Gastroesophageal sphincter (tissue), 4 donors: ENCODE measurements around the gene EVPLL. TPM values are rescaled to one million over a fixed set of nuclear protein-coding genes. Genes with fewer than 3 reads are reported as not detected.
"Not testable (repeated sequence)": the region's sequence is repeated elsewhere in the genome, so short reads cannot be mapped to it uniquely, and the experiment has no call there.

Source experiments
- ATAC-seq: fragments of 150-250 bp; one replicate; pipeline ENCODE4 v1.9.1; 2016; ENCODE audit warnings: mild to moderate bottlenecking, moderate library complexity
- H3K27ac ChIP-seq, 4 donors: fragments of 200-600 bp; sonication (generic) in 3 of 4; 1 replicate in 3 of 4; 2 replicates in 1 of 4; pipeline ENCODE4 v1.5.1; 2016 to 2019
- H3K27me3 ChIP-seq: fragments of 200-600 bp; sonication (generic); one replicate; pipeline ENCODE4 v1.5.1; 2019
- H3K36me3 ChIP-seq, 2 donors: fragments of 200-600 bp; sonication (generic); one replicate each; pipeline ENCODE4 v1.5.1; 2019; ENCODE audit warnings: control low read depth in 1 of 2
- H3K4me1 ChIP-seq, 3 donors: fragments of 200-600 bp; sonication (generic); 1 replicate in 2 of 3; 2 replicates in 1 of 3; pipeline ENCODE4 v1.5.1; 2016 to 2019; ENCODE audit warnings: control low read depth in 2 of 3
- H3K4me3 ChIP-seq, 2 donors: fragments of 200-600 bp; sonication (generic); one replicate each; pipeline ENCODE4 v1.5.1; 2019; ENCODE audit warnings: mild to moderate bottlenecking in 1 of 2, moderate library complexity in 1 of 2
- H3K9me3 ChIP-seq, 3 donors: fragments of 200-600 bp; sonication (generic); one replicate each; pipeline ENCODE4 v1.5.1; 2017 to 2019; ENCODE audit warnings: control low read depth in 2 of 3
- WGBS, 2 donors: methylation state at CpG; one replicate each; pipeline ENCODE4 v1.1.5; 2018; ENCODE audit warnings: low coverage in 1 of 2; 5-methylcytosine and 5-hydroxymethylcytosine counted together
- small RNA-seq, 4 donors: library from RNA; depleted of rRNA; stranded (forward); fragments of <200 nt; gene quantifications; one replicate each; pipeline ENCODE3, GENCODE V24; 2016
- total RNA-seq, 4 donors: library from RNA; depleted of rRNA; stranded (reverse); fragments of >200 nt; gene quantifications; one replicate each; pipeline ENCODE4 v1.1.0, GENCODE V29; 2016

Gene EVPLL
- total RNA-seq, 4 donors from 2014 or later: not detected

DNA sequence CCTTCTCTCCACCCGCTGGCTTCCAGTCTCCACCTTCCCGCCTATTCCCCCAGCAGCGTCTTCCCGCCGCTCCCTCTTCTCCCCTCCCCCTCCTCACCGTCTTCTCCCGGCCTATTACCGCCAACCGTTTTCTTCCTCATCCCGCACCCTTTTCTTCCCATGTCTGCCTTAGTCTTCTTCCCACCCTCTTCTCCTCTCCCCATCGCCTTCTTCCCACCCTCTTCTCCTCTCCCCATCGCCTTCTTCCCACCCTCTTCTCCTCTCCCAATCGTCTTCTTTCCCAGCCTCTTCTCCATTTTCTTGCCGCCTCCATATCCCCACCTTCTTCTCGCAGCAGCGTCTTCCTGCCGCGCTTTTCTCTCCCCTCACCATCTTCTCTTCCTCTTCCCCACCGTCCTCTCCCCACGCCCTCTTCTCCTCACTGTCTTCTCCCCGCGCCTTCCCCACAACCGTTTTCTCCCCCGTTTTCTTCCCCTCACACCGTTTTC is 33.8 kb downstream of the EVPLL start:
- Histone ChIP-seq H3K4me3 (peak overlapping the region; percentile 55 to 57), H3K27ac (peak overlapping the region; percentile 59 to 85 (median 82))
- H3K4me1 ChIP-seq, H3K27me3 ChIP-seq, H3K36me3 ChIP-seq, H3K9me3 ChIP-seq: not testable (repeated sequence)
- ATAC-seq: peak; percentile 73
- 1 to 2% methylated on average over 20 to 24 of the region's 25 CpGs for WGBS, 2 donors

DNA sequence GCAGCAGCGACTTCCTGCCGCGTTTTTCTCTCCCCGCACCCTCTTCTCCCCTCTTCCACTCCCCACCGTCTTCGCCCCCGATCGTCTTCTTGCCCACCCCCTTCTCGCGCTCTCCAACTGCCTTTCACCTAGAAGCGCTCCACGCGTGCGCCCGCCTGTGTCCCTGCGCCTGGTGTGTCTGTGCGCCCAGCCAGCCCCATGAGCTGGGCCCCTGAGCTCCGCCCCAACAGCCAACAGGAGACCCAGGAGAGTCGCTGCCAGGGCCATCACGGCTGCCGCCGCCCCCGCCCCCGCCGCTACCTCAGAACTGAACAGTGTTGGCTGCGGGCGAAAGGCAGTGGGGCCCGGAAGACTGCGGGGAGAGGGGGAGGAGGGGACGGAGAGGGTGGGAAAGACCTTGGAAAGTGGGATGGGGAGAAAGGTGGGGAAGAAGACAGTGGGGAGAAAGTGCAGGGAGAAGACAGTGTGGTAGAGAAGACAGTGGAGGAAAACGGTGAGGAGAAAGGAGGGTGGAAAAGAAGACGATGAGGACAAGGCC is 34.5 kb downstream of the EVPLL start:
- WGBS, 2 donors: no CpG with 5 or more reads among the region's 32 CpGs
- Histone ChIP-seq H3K27ac (peak overlapping the region in 2 of 4 donors; percentile 84 to 85), H3K4me3 (peak overlapping the region in 1 of 2 donors; percentile 55)

DNA sequence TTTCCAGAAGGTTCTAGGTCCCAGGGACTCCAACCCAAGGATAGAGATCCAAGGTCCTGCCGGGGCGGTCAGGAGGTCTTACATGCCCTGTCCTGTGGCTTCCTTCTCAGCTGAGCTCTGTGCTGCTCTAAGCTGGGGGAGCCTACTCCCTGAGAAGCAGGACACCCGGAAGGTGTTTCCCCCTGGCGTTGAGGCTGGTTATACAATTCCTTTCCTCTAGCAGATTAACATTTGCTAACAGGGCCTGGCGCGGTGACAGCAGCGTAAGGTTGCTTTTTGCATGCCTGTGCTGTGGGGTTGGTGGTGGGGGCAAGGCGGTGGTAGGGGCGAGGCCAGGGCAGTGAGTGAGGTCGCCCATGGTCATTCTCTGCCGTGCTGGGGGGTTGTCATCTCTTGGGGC is 43.9 kb downstream of the EVPLL start:
- H3K27me3 ChIP-seq, ATAC-seq, H3K36me3 ChIP-seq, H3K4me1 ChIP-seq, H3K4me3 ChIP-seq, H3K9me3 ChIP-seq, H3K27ac ChIP-seq: not testable (repeated sequence)
- WGBS, 2 donors: no CpG with 5 or more reads among the region's 11 CpGs

More for the DNA sequence above, 34.5 kb downstream of the EVPLL start:
- H3K36me3 ChIP-seq, H3K9me3 ChIP-seq, H3K4me1 ChIP-seq, H3K27me3 ChIP-seq: not testable (repeated sequence)
- peak; percentile 92 for ATAC-seq

DNA sequence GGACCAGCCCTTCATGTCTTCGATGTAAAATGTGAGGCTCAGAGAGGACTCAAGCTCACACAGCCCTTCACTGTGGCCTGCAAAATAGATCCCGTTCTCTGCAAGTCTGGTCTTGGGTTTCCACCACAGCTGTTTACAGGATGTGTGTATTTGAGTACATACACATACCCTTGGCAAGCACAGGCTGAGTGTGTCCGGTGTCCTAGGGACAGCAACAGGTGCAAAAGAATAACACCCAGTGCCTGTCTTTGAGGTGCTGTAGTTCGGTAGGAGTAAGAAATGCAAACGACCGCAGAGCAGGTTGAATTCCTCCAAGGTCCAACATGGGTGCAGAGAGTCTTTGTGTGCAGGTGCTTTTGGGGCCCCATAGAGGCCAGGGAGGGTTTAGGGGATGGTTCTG is 44.9 kb downstream of the EVPLL start:
- ATAC-seq, H3K27me3 ChIP-seq, H3K4me3 ChIP-seq, H3K9me3 ChIP-seq, H3K36me3 ChIP-seq, H3K27ac ChIP-seq, H3K4me1 ChIP-seq: not testable (repeated sequence)
- no CpG with 5 or more reads among the region's 6 CpGs for WGBS, 2 donors

DNA sequence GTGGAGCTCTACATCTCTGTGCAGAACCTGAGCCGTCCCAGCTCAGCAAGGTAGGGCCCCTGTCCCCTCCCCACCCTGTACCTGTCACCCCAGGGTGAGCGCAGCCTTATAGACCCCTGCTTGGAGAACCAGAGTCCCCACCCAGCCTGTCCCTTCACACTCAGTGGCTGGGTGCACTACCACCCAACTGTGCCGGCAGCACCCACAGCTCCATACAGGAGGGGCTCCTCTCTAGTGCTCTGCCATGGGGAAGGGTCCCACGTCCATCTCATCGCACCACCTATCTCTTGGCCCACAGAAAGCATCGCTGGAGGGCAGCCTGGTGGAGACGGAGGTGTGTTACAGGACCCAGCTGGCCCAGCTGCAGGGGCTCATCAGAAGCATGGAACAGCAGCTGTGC is 45.4 kb downstream of the EVPLL start:
- H3K4me3 ChIP-seq, H3K4me1 ChIP-seq, H3K27ac ChIP-seq, H3K27me3 ChIP-seq, ATAC-seq, H3K9me3 ChIP-seq, H3K36me3 ChIP-seq: not testable (repeated sequence)
- WGBS, 2 donors: no CpG with 5 or more reads among the region's 7 CpGs

DNA sequence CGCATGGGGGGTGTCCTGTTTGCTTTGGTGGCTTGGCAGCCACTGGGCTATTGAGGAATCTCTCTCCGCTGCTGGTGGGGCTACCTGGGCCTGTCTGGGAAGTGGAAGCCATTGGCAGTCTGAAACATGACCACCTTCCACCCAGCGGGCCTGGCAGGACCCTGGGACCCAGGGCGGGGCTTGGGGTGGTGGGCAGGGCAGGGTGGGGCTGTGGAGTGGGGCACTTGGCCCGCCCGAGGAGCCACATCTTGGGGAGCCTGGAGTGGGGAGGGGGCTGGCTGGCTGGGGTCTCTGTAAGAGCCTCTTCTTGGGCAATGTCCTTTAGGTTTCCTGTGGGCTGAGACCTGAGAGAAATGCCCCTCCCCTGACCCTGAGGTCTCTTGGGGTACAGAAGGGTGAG is 48.0 kb downstream of the EVPLL start:
- H3K27me3 ChIP-seq, ATAC-seq, H3K27ac ChIP-seq, H3K4me3 ChIP-seq, H3K9me3 ChIP-seq, H3K4me1 ChIP-seq, H3K36me3 ChIP-seq: not testable (repeated sequence)
- WGBS, 2 donors: no CpG with 5 or more reads among the region's 6 CpGs

DNA sequence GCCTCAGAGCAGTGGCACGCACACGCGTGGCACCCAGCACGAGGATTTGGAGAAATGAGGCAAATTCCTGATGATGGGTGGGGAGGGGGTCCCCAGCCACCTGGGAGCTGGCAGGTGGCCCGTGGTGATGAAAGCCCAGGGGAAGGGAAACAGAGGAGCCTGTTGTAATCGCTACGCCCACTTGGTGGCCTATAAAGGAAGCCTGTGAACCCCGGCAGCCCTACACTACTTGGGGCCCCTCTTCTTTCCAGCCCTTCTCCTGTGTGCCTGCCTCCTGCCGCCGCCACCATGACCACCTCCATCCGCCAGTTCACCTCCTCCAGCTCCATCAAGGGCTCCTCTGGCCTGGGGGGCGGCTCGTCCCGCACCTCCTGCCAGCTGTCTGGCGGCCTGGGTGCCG is 49.1 kb downstream of the EVPLL start:
- H3K4me3 ChIP-seq, H3K9me3 ChIP-seq, ATAC-seq, H3K27me3 ChIP-seq, H3K27ac ChIP-seq, H3K36me3 ChIP-seq, H3K4me1 ChIP-seq: not testable (repeated sequence)
- WGBS, 2 donors: no CpG with 5 or more reads among the region's 16 CpGs

DNA sequence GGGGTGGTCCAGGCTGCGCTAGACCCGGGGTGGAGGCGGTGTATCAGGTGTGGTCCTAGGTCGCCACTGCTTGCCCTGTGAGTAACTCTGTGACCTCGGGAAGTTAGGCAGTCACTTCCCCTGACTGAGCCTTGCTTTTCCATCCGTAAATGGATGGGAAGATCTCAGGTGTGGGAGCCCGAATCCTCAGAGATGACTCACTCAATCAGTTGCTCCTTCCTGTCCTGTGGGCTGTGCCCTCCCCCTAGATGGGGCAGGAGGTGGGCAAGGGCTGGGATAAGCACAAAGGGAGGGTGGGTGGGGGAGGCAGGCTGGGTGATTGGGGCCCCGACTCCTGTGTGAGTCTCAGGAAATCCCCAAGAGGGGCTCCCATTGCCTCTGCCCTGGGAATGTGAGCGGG is 54.6 kb downstream of the EVPLL start:
- not testable (repeated sequence) for H3K9me3 ChIP-seq, H3K27ac ChIP-seq, H3K4me1 ChIP-seq, ATAC-seq, H3K36me3 ChIP-seq, H3K27me3 ChIP-seq, H3K4me3 ChIP-seq
- no CpG with 5 or more reads among the region's 9 CpGs for WGBS, 2 donors

Small RNA genes within 50 kb of the gene (small RNA-seq; reads per million reads assigned to genes)
- 0 reads per million in 4 donors for gene AL353997.5
- 0 reads per million in 4 donors for gene YWHAEP2

Other genes with a start within 250 kb of the EVPLL start
- gene ALKBH5, start 193.9 kb upstream of the EVPLL start, total RNA-seq: 100 to 1,000 TPM; 123 to 207 (median 131) TPM
- 10 to 100 TPM; 16.7 to 31.7 (median 22.1) TPM for gene LLGL1, start 152.1 kb upstream of the EVPLL start, total RNA-seq
- gene FLII, start 119.0 kb upstream of the EVPLL start, total RNA-seq: 100 to 1,000 TPM; 283 to 543 (median 310) TPM
- gene MIEF2, start 117.1 kb upstream of the EVPLL start, total RNA-seq: 10 to 100 TPM; 10.8 to 19.0 (median 12.5) TPM
- gene TOP3A, start 62.8 kb upstream of the EVPLL start, total RNA-seq: 10 to 100 TPM; 19.6 to 49.7 (median 26.8) TPM
- gene SMCR8, start 62.5 kb upstream of the EVPLL start, total RNA-seq: 10 to 100 TPM; 14.0 to 20.0 (median 14.9) TPM
- gene SHMT1, start 14.2 kb upstream of the EVPLL start, total RNA-seq: 10 to 100 TPM; 16.3 to 30.3 (median 21.1) TPM
- not detected for gene LGALS9C, start 99.0 kb downstream of the EVPLL start, total RNA-seq